Kidney glomerular epithelial cell (primary cell): Measurements from ENCODE around the gene ELMO1.

ENCODE experiments used
- DNase-seq: peaks from one replicate; lab custom pipeline; 2025; lab: John Stamatoyannopoulos, UW

ELMO1 gene

DNA sequence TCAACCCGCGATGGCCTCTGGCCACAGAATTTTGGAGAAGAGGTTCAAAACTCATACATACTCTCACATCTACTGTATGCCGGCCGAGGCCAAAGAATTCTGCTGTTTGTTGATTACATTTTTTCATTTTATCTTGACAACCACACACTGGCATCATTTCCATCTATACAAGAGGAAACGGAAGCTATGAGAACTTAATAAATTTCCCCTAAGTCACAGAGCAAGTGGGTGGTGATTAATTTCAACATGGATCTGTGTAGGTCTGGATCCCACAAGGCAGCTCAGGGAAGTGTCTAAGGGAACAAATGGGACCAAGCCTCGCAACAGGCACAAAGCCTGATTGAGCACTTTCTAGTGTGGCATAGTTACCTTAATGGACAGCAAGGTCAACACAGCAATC lies 18.0 kb downstream of the ELMO1 start:
- DNase-seq = no peak

DNA sequence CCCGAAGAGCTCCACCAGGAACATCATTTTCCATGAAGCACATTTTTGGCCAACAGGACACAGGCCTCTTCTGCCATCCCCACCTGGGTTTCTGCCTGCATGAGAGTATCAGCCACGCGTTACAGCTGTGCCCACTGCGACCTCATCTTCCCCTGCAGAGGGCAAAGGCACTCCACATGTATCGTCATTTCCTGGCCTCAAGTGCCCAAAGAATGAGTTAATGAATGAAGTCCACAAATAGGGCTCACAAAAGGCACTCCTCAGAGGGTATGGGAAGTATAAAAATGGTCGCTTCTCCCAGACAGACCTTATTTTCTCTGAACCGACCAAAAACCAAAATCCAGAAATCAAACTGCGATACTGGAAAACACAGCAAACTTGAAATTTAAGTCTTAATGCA lies 18.5 kb downstream of the ELMO1 start:
- DNase-seq = no peak

DNA sequence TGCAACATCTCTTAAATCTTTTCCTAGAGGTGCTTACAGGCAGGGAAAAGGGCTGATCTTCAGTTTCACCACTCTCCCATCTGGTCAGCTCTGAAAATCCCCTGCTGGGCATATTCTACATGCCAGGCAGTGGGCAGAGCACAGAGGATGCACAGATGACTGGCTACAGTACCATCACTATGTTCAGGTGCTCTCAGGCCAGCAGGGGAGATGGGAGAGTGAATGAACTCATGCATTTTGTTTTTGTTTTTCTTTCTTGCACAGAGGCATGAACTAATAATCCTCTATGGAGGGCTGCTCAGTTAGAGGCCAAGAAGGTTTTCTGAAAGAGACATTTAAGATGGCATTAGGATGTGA lies 19.3 kb downstream of the ELMO1 start:
- DNase-seq = peak; percentile 5

DNA sequence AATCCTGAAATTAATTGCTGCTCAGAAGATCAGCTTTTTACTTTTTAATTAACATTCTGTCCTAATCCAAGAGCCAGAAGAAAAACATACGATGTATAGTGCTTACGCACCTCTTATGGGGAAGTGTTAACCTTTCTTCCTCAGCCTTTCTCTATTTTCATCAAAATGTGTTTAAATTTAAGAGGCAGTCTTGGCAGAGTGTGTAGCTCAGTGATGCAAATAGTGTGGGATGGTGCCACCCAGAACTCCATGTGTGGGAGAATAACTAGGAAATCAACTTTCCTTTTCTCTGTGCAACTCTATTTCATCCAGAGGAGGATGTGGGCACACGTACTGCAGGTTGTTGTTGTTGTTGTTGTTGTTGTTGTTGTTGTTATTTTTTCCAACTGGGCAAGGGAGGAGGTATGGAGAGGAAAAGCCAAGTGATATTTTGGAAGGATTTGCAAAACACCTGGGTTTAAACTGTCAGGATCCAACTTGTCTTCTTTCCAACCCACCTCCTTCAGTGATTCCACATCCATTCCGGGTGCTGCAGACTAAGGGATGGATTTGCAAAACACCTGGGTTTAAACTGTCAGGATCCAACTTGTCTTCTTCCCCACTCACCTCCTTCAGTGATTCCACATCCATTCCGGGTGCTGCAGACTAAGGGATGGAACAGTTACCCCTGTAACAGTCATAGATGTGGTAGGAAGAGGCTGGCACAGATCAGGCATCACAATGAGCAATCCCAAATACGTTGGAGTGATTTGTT lies 19.8 kb downstream of the ELMO1 start:
- DNase-seq = no peak

DNA sequence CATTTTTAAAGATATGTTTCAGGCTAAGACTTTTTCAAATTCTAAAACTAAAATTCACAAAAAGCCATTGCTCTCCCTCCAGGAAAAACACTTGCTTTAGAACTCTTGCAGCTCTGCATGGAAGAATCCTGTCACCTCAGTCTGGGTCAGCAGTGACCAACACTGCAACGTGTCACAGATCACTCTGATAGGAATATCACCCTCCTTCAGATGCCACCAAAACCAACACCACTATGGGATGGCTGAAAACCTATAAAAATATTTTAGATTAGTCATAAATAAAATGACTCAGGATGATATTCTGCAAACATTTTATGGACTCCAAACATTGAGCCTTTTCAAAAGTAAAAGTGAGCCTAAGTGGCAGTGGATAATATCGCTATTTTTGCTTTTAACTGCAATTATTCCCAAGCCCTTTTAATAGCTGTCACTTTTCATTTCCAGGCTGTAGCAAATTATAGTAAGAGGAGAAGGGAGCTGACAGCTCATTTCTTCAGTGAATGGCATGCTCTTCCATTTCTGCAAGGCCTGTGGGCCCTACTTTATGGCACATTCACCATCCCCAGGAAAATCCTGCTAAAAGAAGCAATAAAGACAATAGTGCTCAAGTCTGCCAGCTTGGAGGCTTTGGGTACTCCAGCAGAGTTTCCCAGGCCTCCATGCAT lies 21.3 kb downstream of the ELMO1 start:
- DNase-seq = no peak

DNA sequence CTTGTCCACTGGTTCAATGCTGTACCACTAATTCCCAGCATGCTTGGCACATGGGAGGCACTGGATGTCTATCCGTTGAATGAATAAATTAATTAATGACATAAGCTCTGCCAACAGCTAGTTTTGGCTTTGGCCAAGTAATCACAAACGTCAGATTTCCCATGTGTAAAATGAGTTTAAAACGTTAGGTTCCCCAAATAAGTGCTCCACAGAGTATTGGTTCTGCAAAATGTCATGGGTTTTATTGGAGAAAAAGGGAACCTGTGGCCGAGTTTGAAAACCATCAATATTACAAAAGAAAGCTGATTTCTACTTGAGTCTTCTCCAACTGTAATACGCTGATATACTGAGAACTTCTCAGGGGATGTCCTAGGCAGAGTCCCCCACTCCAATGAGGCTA lies 23.2 kb downstream of the ELMO1 start:
- no peak for DNase-seq

DNA sequence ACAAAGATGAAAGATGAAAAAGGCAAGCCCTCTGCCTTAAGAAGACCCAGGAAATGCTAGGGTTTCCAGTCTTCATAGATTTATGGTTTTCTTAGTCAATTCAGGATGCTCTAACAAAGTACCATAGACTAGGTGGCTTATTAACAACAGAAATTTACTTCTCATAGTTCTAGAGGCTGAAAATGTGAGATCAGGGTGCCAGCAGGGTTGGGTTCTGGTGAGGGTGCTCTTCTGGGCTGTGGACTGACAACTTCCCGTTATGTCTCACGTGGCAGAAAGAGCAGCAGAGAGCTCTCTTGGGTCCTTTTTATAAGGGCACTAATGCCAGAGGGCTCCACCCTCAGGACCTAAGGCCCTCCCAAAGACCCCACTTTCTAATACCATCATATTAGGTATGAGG lies 23.7 kb downstream of the ELMO1 start:
- DNase-seq = no peak

DNA sequence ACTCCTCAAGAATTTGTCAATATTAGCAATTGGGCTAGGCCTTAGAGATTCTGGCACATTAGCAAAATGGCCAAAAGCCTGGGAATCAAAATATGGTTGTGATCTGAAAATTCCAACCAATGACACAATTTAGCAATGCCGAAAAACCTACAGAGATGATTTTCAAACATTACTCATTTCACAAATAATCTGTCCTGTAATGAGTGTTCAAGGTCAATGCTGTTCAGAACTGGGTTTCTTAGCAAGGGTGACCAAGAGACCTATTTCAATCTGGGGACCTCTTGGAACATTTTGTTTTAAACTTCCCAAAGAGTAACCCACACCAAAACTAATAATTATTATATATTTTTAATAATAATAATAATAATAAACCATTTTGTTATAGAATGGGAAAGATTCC lies 24.1 kb downstream of the ELMO1 start:
- no peak for DNase-seq

DNA sequence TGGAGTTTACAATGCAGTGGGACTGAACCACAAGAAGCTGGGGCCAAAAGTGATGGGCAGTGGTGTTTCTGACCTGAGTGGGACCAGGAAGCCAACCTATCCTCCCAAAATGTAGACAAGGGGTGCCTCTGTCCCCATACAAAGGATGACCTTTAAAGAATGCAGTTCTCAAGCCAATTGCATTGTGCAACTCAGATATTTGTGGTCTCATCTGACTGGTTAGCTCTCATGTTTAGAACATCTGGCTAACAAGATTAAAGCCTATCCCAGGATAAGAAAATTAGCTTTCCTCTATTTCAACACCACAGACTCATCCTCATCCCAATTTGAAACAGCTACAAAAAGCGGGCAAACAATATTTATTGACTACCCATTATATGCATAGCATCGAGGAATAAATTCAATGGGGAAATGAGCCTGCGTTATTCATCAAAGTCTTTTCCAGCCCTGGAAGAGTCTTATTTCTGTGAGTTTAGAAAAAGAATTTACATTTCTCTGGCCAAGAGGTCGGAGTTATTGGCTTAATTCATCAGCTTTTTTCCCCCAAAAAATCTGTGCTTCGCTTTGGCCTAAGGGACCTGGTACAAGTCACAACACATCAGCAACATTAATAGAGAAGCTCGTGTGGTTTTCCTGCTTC lies 26.7 kb downstream of the ELMO1 start:
- no peak for DNase-seq

DNA sequence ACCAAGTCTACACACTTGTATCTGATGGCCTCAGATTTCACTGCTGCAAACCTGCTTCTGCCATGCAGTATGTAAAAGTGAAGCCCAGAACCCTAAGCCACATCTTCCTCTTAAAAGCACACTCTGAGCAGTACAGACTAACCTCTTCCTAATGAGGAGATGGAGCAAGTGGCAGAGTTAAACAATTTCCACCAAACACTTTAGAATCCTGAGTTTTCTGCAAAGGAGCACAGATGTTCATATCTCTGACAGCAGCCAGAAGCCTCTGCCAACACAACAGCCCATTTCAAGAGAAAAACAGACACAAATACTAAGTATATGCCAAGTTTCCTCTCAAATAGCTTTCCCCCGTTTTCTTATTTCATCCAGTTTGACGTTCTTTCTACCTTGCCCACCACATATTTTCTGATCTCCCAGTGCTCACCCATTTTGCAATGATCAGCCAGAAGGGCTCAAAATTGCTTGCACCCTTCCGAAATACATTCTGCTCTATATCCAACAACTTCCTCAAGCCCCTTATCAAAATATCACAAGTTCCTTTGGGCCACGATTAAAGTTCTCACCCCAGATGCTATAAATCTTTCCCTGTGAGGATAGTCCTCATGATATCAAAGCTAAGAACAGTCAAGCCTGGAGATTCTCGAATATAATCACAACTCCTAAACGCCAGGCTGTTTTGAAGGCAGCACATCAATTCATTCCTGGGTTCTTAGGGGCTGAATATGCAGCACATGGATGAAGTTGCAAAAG lies 27.5 kb downstream of the ELMO1 start:
- DNase-seq = no peak

DNA sequence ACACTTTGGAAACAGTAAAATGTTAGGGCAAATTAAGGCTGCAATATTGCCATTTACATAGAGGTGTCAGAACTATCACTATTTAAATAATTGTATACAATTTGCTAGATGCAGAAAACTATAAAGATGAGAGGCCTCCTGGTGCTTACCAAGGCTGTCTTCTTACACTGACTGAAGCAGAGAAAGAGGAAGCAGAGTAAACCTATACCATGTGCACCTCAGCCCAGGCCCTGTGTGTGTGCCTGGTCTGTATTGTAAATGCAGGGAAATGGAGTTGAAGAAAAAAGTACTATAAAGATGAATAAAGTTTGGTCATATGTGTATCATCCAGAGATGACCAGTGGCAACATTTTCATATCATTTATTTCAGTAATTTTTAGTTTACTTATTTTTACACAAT lies 29.2 kb downstream of the ELMO1 start:
- DNase-seq = no peak

DNA sequence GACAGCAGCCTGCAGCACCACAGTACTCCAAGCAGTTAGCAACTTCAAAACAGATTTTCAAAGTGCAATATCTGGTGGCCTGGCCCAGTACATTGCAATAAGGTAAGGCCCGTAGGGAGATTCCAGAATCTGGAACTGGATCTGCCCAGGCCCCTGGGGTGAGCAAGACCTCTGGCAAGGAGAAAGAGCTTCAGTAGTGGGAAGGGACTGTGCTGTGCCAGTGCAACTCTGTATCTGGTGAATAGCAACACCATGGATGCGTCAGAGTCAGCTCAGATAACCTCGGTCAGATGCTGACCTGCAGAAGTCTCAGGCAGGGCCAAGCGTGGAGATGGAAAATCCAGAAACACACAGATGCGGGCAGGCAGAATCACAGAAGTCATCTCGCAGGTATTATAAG lies 30.3 kb downstream of the ELMO1 start:
- DNase-seq = no peak

DNA sequence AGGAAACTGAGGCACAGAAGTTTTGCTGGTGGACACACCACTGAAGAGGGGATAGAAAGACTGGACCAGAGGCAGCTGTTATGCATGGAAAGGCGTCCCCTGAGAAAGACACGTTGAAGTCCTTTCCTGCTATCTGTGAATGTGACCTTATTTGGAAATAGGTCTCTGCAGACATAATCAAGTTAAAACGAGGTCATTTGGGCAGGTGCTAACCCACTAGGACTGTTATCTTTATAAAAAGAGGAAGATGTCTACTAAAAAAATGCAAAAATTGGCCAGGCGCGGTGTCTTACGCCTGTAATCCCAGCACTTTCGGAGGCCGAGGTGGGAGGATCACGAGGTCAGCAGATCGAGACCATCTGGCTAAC lies 31.6 kb downstream of the ELMO1 start:
- no peak for DNase-seq

DNA sequence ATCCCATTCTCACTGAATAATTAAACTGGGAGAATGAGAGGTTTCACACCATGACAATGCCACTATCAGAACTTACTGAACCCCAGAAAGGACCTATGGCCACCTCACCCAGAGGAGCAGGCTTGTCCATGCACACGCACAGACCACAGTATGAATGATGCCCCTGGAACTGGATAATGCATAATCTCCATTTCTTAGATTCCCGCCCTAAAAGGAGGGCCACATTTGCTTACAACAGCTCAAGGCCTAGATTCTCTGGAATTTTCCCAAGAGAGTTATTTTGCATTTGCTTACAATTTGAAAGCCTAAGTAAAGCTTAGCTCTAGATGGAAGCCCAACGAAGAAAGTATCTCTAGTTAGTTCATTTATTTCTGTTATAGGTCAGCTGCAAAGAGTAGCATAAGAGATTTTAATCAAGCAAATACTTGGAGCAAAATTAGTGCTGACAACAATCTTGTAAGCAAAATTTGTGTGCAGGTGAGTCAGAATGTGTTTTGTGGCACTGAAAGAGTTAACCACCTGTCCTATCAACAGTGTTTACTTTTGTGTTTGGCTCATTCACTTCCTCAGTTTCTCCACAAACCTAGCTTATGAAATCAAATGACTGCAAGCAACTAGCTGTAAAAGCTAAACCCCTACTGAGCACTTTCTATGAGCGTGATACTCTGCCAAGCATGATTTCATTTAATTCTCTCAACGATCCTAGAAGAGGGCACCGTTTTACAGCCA lies 32.1 kb downstream of the ELMO1 start:
- DNase-seq = no peak

DNA sequence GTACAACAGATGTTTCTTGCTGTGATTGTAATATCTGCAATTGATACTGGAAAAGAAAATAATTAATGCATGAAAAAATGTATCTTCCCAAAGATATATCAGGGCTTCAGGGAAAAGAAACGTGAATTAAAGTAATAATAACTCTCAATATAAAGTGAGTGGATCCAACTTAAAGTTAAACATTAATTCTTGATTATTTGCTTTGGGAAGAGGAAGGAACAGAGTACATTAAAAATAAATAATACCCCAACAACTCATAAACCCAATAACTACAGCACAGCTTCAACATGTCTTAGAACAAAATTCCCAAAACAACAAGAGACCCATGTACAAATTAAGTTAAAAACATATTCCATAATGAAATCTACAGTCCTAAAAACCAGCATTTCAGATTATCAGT lies 33.0 kb downstream of the ELMO1 start:
- DNase-seq = no peak

DNA sequence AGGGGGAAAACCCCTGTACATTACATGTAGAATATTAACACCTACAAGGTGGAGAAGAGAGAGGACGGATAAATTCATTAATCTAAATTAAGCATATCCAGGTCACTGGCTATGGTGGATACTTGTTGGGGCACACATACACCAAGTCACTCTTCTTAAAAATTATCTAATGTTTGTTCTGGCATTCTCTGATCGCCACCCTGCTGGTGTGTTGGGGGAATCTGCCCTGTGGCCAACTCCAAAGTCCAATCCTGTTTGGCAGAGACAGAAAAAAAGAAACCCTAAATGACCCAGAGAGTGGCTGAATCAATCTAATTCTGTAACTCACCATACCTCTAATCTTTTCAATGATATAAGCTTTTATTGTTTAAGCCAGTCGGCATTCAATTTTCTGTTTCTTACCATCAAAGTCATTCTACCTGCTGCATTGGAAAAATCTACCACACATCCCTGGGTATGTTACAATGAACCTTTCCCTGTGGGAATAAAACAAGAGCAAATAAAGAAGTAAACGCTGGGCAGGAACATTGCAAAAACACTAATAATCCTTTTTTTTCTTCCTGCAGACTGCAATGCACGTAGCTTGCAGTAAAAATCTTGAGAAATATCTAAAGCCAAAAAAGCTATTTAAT lies 34.2 kb downstream of the ELMO1 start:
- DNase-seq = no peak

DNA sequence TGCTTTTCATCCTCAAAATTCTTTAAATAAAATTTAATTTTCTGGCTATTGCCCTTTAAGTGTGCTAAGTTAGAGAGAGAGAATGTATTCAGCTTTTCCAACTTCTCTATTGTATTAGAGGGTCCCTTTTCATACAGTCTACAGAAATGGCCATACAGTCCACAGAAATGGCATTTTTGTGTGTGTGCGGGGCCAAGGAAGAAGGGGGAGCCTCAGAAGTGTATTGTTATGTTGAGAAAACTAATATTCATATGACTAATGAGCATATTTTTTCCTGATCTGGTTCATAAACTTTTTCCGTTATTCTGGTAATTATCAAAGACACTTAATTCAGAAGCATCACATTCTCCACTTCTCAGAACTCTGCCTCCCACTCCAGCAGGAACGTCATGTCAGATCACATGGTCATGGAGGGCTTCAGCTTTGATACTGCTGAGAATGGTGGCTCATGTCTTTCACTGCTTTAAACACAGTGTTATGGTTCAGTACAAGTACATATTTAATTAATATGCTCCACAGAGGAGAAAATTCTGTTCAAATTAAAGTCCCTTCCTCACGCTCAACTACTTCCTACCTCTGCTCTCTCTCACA lies 37.1 kb downstream of the ELMO1 start:
- DNase-seq = no peak

DNA sequence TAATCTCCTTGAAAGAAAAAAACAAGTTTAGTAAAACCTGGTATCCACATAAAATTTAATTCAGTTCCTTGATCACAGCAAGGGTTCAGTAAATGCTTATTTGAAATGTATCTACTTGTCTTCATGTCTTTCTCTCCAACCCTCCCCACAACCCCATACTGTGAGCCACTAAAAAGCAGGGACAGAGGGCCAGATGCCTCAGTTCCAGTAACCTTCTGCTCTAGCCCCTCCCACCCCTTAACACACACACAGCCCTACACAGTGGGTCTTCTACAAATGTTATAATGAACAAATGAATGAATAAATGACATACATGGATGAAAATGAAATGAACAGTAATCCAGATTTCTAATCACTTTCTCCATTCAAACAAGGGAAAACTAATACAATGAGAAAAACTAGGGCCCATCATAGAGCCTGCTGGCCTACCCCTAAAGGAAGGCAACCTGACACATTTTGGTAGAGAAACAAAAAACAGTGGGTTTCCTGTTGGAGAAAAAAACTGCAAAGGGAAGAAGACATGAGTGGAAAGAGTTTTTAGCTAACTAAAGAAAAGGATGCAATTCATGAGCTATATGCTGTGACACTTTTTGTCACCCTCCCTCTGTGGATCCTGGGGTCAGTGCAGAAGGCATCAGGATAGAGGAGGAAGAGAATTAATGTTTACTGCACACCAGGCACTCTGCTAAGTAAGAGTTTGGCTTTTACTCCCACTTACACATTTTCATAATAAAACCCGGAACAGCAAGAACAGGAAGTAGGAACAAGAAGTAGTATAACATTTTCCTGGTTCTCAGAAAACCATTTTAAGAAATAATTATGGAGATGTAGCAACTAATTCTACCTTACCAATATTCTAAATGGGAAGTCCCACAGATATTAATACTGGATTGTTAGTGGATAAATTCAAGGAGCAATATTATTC lies 38.1 kb downstream of the ELMO1 start:
- no peak for DNase-seq

DNA sequence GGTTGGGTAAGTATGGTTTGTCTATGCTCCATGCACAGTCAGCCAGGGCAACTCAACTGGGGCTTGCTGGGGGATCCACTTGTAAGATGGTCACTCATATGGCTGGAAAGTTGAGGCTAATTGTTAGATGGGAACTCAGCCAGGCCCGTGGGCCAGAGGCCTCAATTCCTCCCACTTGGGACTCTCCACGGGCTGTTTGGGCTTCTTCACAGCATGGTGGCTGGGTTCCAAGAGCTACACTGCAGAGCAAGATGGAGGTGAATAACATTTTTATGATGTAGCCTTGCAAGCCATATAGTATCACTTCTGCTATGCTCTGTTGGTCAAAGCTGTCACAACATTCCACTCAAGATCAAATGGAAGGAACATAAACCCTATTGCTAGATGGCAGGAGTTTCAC lies 39.2 kb downstream of the ELMO1 start:
- no peak for DNase-seq
